Fibroblast of mammary gland (primary cell): ENCODE data around the gene PRPF19.

ENCODE experiments used
- DNase-seq: peaks from one replicate; pipeline ENCODE4 v3.0.0-alpha.2; 2010; ENCODE audit warnings: low read depth
- H3K4me3 ChIP-seq: 2 replicates; pipeline ENCODE4 v1.5.1; 2011; ENCODE audit warnings: low read depth, mild to moderate bottlenecking, low read length, moderate library complexity; ENCODE audit not compliant: control insufficient read depth
- CTCF ChIP-seq: conservative IDR thresholded peaks from 2 replicates; pipeline ENCODE4 v1.5.1; 2011; ENCODE audit warnings: low read depth, low read length, inconsistent platforms; ENCODE audit not compliant: control insufficient read depth, insufficient read depth

Gene PRPF19

DNA sequence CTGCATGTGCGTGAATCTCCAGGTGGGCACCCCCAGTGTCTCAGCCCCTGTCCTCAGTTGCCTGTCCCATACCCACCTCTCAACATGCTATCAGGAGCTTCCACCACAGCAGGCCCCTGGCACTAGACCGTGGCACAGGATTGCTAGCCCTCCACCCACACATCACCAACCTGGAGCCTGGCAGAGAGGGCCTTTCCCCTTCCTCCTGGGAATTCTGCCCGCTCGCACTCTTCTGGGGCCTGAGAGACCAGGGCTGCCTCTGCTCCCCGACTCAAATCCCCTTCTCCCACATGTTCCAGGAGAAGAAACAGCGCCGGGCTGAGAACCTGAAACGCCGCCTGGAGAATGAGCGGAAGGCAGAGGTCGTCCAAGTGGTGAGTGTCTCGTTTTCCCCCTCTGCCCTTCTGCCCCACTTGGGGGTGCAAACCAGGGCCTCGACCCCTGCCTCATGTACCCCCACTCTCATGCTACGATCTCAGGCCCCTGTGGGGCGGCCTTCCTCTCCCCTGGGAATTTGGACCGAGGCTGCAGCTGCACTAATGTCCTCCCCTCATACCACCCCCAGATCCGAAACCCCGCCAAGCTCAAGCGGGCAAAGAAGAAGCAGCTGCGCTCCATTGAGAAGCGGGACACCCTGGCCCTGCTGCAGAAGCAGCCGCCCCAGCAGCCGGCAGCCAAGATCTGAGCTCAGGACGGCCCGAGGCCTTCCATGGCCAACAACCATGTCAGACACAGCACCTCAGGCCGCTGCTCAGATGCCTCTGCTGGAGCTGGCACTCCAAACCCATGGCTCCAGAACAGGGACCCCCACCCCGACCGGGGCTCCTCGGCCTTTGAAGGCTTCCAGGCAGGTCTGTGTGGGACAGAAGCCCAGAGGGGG lies 56.5 kb downstream of the PRPF19 start:
- H3K4me3 ChIP-seq = no peak overlapping the region
- TF ChIP-seq CTCF = no peak
- no peak for DNase-seq

DNA sequence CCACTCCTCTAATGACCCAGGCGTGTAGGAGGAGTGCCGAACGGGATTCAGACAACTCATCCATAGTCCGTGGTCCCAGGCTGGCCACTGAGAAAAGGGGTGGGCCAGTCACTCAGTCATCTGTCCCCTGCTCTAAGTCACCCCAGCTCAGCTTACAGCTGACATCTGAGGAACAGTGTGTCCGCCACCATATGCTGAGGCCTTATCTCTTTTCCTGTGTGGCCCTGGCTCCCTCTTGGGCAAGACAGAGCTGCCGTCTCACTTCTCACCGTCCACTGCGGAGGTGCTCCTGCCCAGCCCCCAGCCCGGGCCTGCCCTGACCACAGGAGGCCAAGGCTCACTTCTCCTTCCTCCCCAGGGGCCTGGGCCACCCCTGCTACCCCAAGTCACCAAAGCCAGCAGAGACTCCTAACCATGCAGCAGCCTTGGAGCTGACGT lies 57.7 kb downstream of the PRPF19 start:
- no peak for TF ChIP-seq CTCF
- no peak for DNase-seq
- H3K4me3 ChIP-seq = no peak overlapping the region

DNA sequence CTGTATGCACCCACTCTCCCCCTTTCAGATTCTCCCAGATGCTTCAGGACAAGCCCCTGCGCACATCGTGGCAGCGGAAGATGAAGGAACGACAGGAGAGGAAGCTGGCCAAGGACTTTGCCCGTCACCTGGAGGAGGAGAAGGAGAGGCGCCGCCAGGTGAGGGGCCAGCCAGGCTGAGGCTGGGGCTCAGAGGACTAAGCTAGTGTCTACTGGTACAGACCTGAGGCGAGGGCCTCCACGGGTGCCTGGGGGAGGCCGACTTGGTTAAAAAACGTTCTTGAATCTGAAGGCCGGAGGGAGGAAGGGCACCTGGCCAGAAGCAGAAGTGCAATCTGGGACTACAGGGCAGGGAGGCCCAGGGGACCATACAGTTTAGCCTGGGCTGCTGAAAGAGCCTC lies 58.5 kb downstream of the PRPF19 start:
- TF ChIP-seq CTCF = no peak
- no peak overlapping the region for H3K4me3 ChIP-seq
- no peak for DNase-seq

DNA sequence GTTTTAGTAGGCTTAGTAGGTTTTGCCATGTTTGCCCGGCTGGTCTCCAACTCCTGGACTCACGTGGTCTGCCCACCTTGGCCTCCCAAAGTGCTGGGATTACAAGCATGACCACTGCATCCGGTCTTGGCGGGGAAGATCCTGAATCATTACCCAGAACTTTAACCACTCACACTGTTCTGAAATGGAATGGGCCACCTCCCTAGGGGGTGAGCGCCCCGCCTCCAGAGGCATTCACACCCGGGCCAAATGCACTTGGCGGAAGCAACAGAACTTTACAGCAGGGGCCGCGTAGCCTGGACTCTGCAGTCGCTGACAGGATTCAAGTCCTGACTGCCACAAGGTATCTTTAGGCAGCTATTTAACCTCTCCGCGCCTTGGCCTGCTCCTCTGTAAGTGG lies 59.1 kb downstream of the PRPF19 start:
- no peak for TF ChIP-seq CTCF
- DNase-seq = peak; percentile 58
- no peak overlapping the region for H3K4me3 ChIP-seq

DNA sequence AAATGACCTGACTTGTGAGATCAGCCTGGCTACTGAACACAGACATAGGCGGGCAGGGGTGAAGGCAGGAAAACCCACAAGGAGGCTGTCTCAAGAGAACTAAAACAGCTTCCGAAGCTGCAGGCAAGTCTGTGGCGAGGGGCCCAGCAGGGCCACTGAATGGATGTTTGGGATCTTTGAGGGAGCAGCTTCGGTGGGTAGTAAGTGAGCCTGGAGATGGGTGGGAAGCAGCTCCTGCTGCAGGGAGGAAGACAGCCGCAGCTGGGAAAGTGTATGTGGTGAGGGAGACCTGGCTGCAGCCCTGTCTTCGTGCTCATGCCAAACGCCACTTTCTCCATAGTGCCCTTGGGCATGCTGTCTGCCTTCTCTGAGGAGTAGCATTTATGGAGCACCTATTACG lies 61.0 kb downstream of the PRPF19 start:
- peak overlapping the region; percentile 75 for H3K4me3 ChIP-seq
- no peak for DNase-seq
- TF ChIP-seq CTCF = no peak

DNA sequence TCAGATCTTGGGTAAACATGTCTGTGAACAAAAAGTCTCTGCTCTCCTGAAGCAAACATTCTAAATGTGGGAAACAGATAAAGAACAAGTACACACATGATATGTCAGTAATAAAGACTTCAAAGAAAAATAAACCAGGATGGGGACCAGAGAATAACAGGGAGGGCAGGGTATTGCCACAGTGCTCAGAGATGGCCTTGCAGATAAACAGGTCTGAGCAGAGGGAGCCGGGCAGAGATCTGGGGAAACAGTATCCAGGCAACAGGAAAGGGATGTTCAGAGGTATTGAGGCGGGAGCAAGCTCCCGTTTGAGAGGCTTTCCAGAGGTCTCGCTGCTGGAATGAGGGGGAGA lies 61.5 kb downstream of the PRPF19 start:
- peak overlapping the region; percentile 75 for H3K4me3 ChIP-seq
- no peak for TF ChIP-seq CTCF

More for the DNA sequence above, 61.5 kb downstream of the PRPF19 start:
- no peak for DNase-seq
